CD4-positive, alpha-beta memory T cell (primary cell): ENCODE results near the gene NPLOC4. TPM values are rescaled to one million over a fixed set of nuclear protein-coding genes. Genes with fewer than 3 reads are reported as not detected.

Experiments used
- CTCF ChIA-PET: fragments of 350-600 bp; sonication (Branson Sonifier 250); formaldehyde crosslinking; loops from one replicate; lab custom pipeline; 2021; ENCODE audit warnings: inconsistent platforms; ENCODE audit not compliant: partially characterized antibody; lab: Charles Lee
- POLR2A ChIA-PET: fragments of 350-600 bp; sonication (Branson Sonifier 250); formaldehyde crosslinking; loops from one replicate; lab custom pipeline; 2021; ENCODE audit not compliant: partially characterized antibody; lab: Charles Lee
- DNase-seq, 5 donors: peaks; one replicate each; pipeline versions ENCODE4 v3.0.0 to v3.0.0-alpha.2; 2020 to 2022; ENCODE audit warnings: mixed read lengths in 1 of 5
- H3K27ac ChIP-seq: one replicate; pipeline ENCODE4 v1.7.0; 2013; ENCODE audit warnings: low read depth, low read length
- H3K27me3 ChIP-seq: 2 replicates; pipeline ENCODE4 v1.7.0; 2013; ENCODE audit warnings: mild to moderate bottlenecking, low read length, moderate library complexity; ENCODE audit not compliant: insufficient read depth
- H3K36me3 ChIP-seq: 2 replicates; pipeline ENCODE4 v1.7.0; 2013; ENCODE audit warnings: mild to moderate bottlenecking, low read length, moderate library complexity; ENCODE audit not compliant: insufficient read depth
- H3K4me1 ChIP-seq: 2 replicates; pipeline ENCODE4 v1.7.0; 2013; ENCODE audit warnings: mild to moderate bottlenecking, low read length, moderate library complexity; ENCODE audit not compliant: insufficient read depth
- H3K4me3 ChIP-seq, 2 donors: one replicate each; pipeline ENCODE4 v1.7.0; 2013; ENCODE audit warnings: low read length in 2 of 2, mild to moderate bottlenecking in 1 of 2
- H3K9me3 ChIP-seq, 2 donors: one replicate each; pipeline ENCODE4 v1.7.0; 2013; ENCODE audit warnings: low read length in 2 of 2, control low read depth in 1 of 2; ENCODE audit not compliant: control insufficient read depth in 1 of 2
- H3K27ac Mint-ChIP-seq, 7 donors: one replicate each; pipeline ENCODE4 v1.8.0; 2020 to 2021; ENCODE audit warnings: mixed read lengths in 7 of 7, mild to moderate bottlenecking in 6 of 7, inconsistent platforms in 3 of 7, moderate library complexity in 3 of 7
- H3K27me3 Mint-ChIP-seq, 2 donors: one replicate each; pipeline ENCODE4 v1.8.0; 2020 to 2021; ENCODE audit warnings: mixed read lengths in 2 of 2
- H3K36me3 Mint-ChIP-seq, 2 donors: one replicate each; pipeline ENCODE4 v1.8.0; 2020 to 2021; ENCODE audit warnings: mixed read lengths in 2 of 2, inconsistent platforms in 1 of 2, mild to moderate bottlenecking in 1 of 2
- H3K4me1 Mint-ChIP-seq, 4 donors: one replicate each; pipeline ENCODE4 v1.8.0; 2020 to 2021; ENCODE audit warnings: mixed read lengths in 4 of 4, mild to moderate bottlenecking in 1 of 4
- H3K4me3 Mint-ChIP-seq, 8 donors: one replicate each; pipeline ENCODE4 v1.8.0; 2020 to 2021; ENCODE audit warnings: mixed read lengths in 8 of 8, mild to moderate bottlenecking in 7 of 8, moderate library complexity in 6 of 8, inconsistent platforms in 3 of 8
- H3K9me3 Mint-ChIP-seq, 8 donors: one replicate each; pipeline ENCODE4 v1.8.0; 2020 to 2021; ENCODE audit warnings: mixed read lengths in 8 of 8, mild to moderate bottlenecking in 5 of 8, inconsistent platforms in 3 of 8, moderate library complexity in 1 of 8
- intact Hi-C: fragments of 100-400 bp; cut with micrococcal nuclease; formaldehyde crosslinking; loops from one replicate; pipeline ENCODE4 v1.15.1; 2023
- polyA plus RNA-seq, 2 donors: library from polyadenylated mRNA; unstranded; fragments of 300-500 nt; fragmentation: Illumina TruSeq; gene quantifications; one replicate each; pipeline ENCODE4 v1.2.3, GENCODE V29; 2021
- total RNA-seq, 2 experiments: library from RNA; stranded (reverse); gene quantifications; one replicate each; pipeline ENCODE4 v1.2.3, GENCODE V29; 2021

Gene NPLOC4
- total and polyA plus RNA-seq, 4 experiments from 2014 or later, result 61.1 to 105 (median 80.8) TPM

DNA sequence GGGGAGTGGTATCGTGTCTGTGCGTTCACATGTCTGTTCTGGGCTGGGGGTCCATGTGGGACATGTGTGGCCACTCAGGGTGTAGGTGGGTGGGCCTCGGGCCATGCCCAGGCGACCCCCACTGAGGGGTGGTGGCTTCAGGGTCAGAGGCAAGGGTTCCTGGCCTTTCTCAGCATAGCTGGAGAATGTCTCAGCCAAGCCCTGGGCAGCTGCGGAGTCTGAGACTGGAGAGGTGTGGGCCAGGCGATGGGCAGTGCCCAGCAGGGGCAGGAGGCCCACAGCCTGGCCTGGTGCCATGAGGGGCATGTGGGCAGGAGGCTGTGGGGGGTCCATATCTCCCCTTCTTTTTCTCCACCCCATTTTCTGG, 107.5 kb downstream of the NPLOC4 start:
- intact Hi-C loops, result no loop called here
- Mint-ChIP-seq H3K36me3 (no peaks in the 10 kb centered on the region), H3K9me3 (no peaks in the 10 kb centered on the region), H3K4me1 (peaks cover 0 to 4% (median 0%) of the 10 kb centered on the region in 4 donors), H3K27me3 (peaks cover 4% of the 10 kb centered on the region in 2 donors), H3K27ac (no peak overlapping the region), H3K4me3 (no peak overlapping the region)
- DNase-seq, result no peak
- ChIA-PET POLR2A (no interaction called here), CTCF (no interaction called here)
- no peaks in the 10 kb centered on the region for H3K4me1 ChIP-seq
- no peaks in the 10 kb centered on the region for H3K27me3 ChIP-seq
- no peaks in the 10 kb centered on the region for H3K9me3 ChIP-seq
- no peaks in the 10 kb centered on the region for H3K36me3 ChIP-seq
- H3K27ac ChIP-seq, result no peak overlapping the region
- no peak overlapping the region for H3K4me3 ChIP-seq

DNA sequence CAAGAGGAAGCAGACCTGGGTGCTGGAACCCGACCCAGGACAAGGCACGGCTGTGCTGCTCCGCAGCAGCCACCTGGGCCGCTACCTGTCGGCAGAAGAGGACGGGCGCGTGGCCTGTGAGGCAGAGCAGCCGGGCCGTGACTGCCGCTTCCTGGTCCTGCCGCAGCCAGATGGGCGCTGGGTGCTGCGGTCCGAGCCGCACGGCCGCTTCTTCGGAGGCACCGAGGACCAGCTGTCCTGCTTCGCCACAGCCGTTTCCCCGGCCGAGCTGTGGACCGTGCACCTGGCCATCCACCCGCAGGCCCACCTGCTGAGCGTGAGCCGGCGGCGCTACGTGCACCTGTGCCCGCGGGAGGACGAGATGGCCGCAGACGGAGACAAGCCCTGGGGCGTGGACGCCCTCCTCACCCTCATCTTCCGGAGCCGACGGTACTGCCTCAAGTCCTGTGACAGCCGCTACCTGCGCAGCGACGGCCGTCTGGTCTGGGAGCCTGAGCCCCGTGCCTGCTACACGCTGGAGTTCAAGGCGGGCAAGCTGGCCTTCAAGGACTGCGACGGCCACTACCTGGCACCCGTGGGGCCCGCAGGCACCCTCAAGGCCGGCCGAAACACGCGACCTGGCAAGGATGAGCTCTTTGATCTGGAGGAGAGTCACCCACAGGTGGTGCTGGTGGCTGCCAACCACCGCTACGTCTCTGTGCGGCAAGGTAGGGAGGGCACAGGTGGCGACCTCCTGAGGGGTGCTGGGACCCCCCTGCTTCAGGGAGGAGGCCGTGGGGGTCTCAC, 108.1 kb downstream of the NPLOC4 start:
- Histone ChIP-seq H3K36me3 (no peaks in the 10 kb centered on the region), H3K4me3 (no peak overlapping the region), H3K9me3 (no peaks in the 10 kb centered on the region), H3K4me1 (no peaks in the 10 kb centered on the region), H3K27ac (no peak overlapping the region), H3K27me3 (no peaks in the 10 kb centered on the region)
- H3K9me3 Mint-ChIP-seq, result no peaks in the 10 kb centered on the region
- DNase-seq, result no peak
- peaks cover 4% of the 10 kb centered on the region in 2 donors for H3K27me3 Mint-ChIP-seq
- intact Hi-C loops, result no loop called here
- no peak overlapping the region for H3K4me3 Mint-ChIP-seq
- H3K27ac Mint-ChIP-seq, result no peak overlapping the region
- ChIA-PET CTCF (no interaction called here), POLR2A (no interaction called here)
- peaks cover 0 to 4% (median 0%) of the 10 kb centered on the region in 4 donors for H3K4me1 Mint-ChIP-seq
- H3K36me3 Mint-ChIP-seq, result no peaks in the 10 kb centered on the region

DNA sequence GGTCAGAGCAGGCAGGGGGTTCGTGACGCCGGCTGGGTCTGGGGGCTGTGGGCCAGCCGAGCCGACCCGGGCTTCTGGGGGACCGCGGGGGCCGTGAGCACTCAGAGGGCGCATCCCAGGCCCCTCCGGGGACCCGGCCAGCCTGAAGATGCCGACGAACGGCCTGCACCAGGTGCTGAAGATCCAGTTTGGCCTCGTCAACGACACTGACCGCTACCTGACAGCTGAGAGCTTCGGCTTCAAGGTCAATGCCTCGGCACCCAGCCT, 108.6 kb downstream of the NPLOC4 start:
- no peak overlapping the region for H3K4me3 Mint-ChIP-seq
- Histone ChIP-seq H3K36me3 (no peaks in the 10 kb centered on the region), H3K4me1 (no peaks in the 10 kb centered on the region), H3K4me3 (no peak overlapping the region), H3K27me3 (no peaks in the 10 kb centered on the region), H3K9me3 (no peaks in the 10 kb centered on the region), H3K27ac (no peak overlapping the region)
- no peak overlapping the region for H3K27ac Mint-ChIP-seq
- peaks cover 0 to 4% (median 0%) of the 10 kb centered on the region in 4 donors for H3K4me1 Mint-ChIP-seq
- ChIA-PET POLR2A (no interaction called here), CTCF (no interaction called here)
- intact Hi-C loops, result no loop called here
- DNase-seq, result no peak
- H3K27me3 Mint-ChIP-seq, result peaks cover 3 to 4% of the 10 kb centered on the region in 2 donors
- H3K36me3 Mint-ChIP-seq, result no peaks in the 10 kb centered on the region
- no peaks in the 10 kb centered on the region for H3K9me3 Mint-ChIP-seq

DNA sequence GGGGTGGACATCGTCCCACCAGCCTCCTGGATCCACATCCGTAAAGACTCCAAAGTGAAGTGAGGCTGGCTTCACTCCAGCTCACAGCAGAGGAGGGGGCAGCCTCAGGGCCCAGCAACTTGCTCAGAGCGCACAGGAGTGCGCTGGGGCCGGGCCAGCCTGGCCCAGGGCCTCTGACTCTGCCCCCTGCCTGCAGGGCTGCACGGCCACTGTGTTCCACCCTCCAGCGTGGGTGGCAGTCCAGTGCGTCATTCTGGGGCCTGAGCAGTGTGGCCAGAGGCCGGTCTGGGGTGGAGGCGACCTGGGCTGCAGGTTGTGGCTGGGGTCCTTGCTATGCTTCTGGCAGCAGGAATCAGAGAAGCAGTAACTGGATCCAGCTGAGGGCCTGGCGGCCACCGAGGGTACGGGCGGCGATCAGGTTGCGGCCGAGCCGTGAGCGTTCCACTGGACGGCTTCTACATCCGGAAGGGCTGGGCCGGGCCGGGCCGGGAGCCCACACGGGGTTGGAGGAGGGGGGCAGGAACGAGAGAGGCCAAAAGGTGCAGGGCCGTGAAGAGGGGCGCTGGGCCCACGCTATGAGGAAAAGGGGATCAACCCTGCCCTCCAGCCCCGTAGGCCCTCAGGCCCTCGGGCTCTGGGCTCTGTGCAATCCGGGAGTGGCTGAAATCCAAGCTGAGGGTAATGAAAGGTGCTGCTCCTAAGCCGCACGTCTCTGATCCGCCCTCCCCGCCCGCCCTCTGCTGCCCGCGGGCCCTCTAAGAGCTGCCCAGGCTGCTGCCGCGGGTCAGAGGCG, 109.1 kb downstream of the NPLOC4 start, which contains the start of gene FSCN2:
Gene FSCN2 (plus strand): TSS at position 787 of the 793 bp plus-strand sequence. CDS start 155 bp downstream, outside the sequence.
- DNase-seq, result no peak
- H3K4me1 Mint-ChIP-seq, result peaks cover 0 to 4% (median 0%) of the 10 kb centered on the region in 4 donors
- no peaks in the 10 kb centered on the region for H3K36me3 ChIP-seq
- ChIA-PET CTCF (no interaction called here), POLR2A (no interaction called here)
- no peak within 1 kb of the TSS for H3K27ac ChIP-seq
- H3K27ac Mint-ChIP-seq, result no peak within 1 kb of the TSS
- no peaks in the 10 kb centered on the region for H3K9me3 ChIP-seq
- peaks cover 0 to 4% of the 10 kb centered on the region in 2 donors for H3K27me3 Mint-ChIP-seq
- no peaks in the 10 kb centered on the region for H3K9me3 Mint-ChIP-seq
- H3K27me3 ChIP-seq, result no peaks in the 10 kb centered on the region
- H3K4me3 ChIP-seq, result no peak within 1 kb of the TSS
- H3K4me1 ChIP-seq, result no peaks in the 10 kb centered on the region
- intact Hi-C loops, result no loop called here
- no peak within 1 kb of the TSS for H3K4me3 Mint-ChIP-seq
- no peaks in the 10 kb centered on the region for H3K36me3 Mint-ChIP-seq

DNA sequence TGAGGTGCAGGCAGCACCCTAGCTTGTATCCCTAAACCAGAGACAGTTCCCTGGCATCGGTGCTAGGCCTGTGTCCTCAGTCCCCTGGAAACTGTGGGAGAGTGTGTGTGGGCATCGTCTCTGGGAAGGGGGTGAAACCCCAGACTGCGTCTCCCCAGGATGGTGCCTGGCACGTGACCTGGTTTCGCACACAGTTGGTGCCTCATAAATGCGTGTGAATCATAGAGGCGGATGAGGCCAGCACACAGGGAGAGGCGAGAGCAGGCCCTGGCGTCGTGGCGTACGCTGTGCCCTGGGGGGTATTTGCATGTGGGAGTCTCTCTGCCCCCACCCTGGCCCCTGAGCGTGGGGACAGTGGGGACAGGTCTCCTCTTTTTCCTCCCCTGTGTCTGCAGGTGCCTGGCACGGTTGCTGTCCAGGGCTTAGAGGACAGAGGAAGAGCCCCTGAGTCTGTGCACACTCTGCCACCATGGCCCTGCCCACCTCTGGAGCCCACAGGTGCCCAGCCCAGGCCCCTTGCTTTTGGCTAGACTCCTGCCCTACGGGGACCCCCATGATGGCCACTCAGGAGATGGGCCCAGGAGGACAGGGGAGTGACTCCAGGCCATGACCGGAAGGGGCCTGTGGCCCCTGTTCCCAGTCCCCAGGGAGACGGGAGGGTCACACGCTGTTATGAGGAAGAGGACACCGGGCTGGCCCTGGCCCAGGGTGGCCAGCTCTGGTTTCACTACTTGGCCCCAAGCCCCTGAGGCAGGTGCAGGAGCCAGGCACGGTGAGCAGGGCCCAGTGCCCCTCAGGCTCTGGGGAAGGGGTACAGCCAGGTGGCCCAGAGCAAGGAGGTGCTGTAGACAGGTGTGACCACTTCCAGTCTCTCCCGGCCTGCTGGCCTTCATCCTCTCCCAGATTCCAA, 110.0 kb downstream of the NPLOC4 start:
- Histone ChIP-seq H3K4me3 (no peak overlapping the region), H3K27me3 (no peaks in the 10 kb centered on the region), H3K9me3 (no peaks in the 10 kb centered on the region), H3K27ac (no peak overlapping the region), H3K36me3 (no peaks in the 10 kb centered on the region), H3K4me1 (no peaks in the 10 kb centered on the region)
- no peak for DNase-seq
- Mint-ChIP-seq H3K4me1 (peaks cover 0 to 4% (median 0%) of the 10 kb centered on the region in 4 donors), H3K27ac (no peak overlapping the region), H3K4me3 (no peak overlapping the region), H3K27me3 (peaks cover 0 to 4% of the 10 kb centered on the region in 2 donors), H3K36me3 (no peaks in the 10 kb centered on the region), H3K9me3 (no peaks in the 10 kb centered on the region)
- POLR2A ChIA-PET, result no interaction called here
- CTCF ChIA-PET, result no interaction called here
- intact Hi-C loops, result no loop called here

DNA sequence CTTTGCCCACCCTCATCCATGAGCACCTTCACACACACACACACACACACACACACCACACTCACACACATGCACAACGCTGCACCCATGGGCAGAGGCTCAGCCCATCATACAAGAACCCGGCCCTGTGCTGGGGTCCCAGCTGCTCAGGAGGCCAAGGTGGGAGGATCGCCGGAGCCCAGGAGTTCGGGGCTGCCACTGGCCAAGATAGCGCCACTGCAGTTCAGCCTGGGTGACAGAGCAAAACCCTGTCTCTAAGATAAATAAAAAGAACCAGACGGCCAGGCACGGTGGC, 112.1 kb downstream of the NPLOC4 start:
- ChIA-PET CTCF (no interaction called here), POLR2A (interaction anchor here (0.6 kb wide), 1 partner anchor 38 kb away, joined by 3 read pairs; no protein-coding TSS in a partner anchor)
- Histone ChIP-seq H3K9me3 (no peaks in the 10 kb centered on the region), H3K36me3 (no peaks in the 10 kb centered on the region), H3K27me3 (no peaks in the 10 kb centered on the region), H3K4me1 (peaks cover 4% of the 10 kb centered on the region), H3K4me3 (no peak overlapping the region), H3K27ac (no peak overlapping the region)
- DNase-seq, result no peak
- intact Hi-C loops, result no loop called here
- Mint-ChIP-seq H3K4me1 (peaks cover 0 to 4% (median under 1%) of the 10 kb centered on the region in 4 donors), H3K27me3 (peaks cover 0 to 4% of the 10 kb centered on the region in 2 donors), H3K4me3 (no peak overlapping the region), H3K27ac (no peak overlapping the region), H3K9me3 (no peaks in the 10 kb centered on the region), H3K36me3 (no peaks in the 10 kb centered on the region)
